OCI-LY3 (cell line): ENCODE data around the gene CCDC191.

Source experiments
- CTCF ChIP-seq: fragments of 200-600, 300-600 bp; sonication (generic); IDR thresholded peaks from 2 replicates; pipeline ENCODE4 v1.5.1; 2014; ENCODE audit warnings: antibody characterized with exemption, low read length, low read depth
- EZH2phosphoT487 ChIP-seq: fragments of 200-600 bp; shearing (Covaris generic); IDR thresholded peaks from 2 replicates; pipeline ENCODE4 v1.6.1; 2018; ENCODE audit warnings: antibody characterized with exemption, mixed run types, low read depth

GRCh38 chr3:113963879-113964278 is 92.4 kb downstream of the CCDC191 start:
- no peak for TF ChIP-seq CTCF
- TF ChIP-seq EZH2phosphoT487: no peak
